HFFc6 (cell line): ENCODE results near the gene COL4A2. TPM values are rescaled to one million over a fixed set of nuclear protein-coding genes. Genes with fewer than 3 reads are reported as not detected.

ENCODE experiments used
- DNase-seq: peaks from one replicate; pipeline ENCODE4 v3.0.0-alpha.2; 2018
- H3K27ac Mint-ChIP-seq: 2 replicates; pipeline ENCODE4 v1.8.0; 2020; ENCODE audit warnings: mild to moderate bottlenecking, mixed read lengths
- H3K27me3 Mint-ChIP-seq: 2 replicates; pipeline ENCODE4 v1.8.0; 2021; ENCODE audit warnings: mild to moderate bottlenecking, moderate library complexity, mixed read lengths; ENCODE audit not compliant: insufficient read depth
- H3K36me3 Mint-ChIP-seq: 2 replicates; pipeline ENCODE4 v1.8.0; 2021; ENCODE audit warnings: low read depth, mixed read lengths
- H3K4me1 Mint-ChIP-seq: 2 replicates; pipeline ENCODE4 v1.8.0; 2020; ENCODE audit warnings: low read depth, mixed read lengths
- H3K4me3 Mint-ChIP-seq: 2 replicates; pipeline ENCODE4 v1.8.0; 2020; ENCODE audit warnings: mild to moderate bottlenecking, moderate library complexity, mixed read lengths
- H3K9me3 Mint-ChIP-seq: 2 replicates; pipeline ENCODE4 v1.8.0; 2020; ENCODE audit warnings: mild to moderate bottlenecking, mixed read lengths
- CTCF ChIP-seq: fragments of 200-600 bp; sonication (generic); IDR thresholded peaks from 2 replicates; pipeline ENCODE4 v1.5.0; 2021; ENCODE audit warnings: antibody characterized with exemption, mild to moderate bottlenecking
- total RNA-seq, 6 experiments: library from RNA; stranded (reverse); fragmentation: NEBNext Ultra II Directional; extraction: Animal tissue kit (Norgen Biotek cat#: 25700); gene quantifications; 2 replicates in 1 of 6; 3 replicates in 5 of 6; pipeline ENCODE4 v1.2.3, GENCODE V29; 2021

Gene COL4A2
- total RNA-seq, 6 experiments from 2014 or later = 202 to 327 (median 217) TPM

GRCh38 chr13:110509971-110510786 is 203.1 kb downstream of the COL4A2 start:
- no peak for DNase-seq
- no peak for TF ChIP-seq CTCF
- peaks cover 12% of the 10 kb centered on the region; the same call in 1 of the 2 replicates for H3K4me1 Mint-ChIP-seq
- H3K4me3 Mint-ChIP-seq = no peak overlapping the region
- no peaks in the 10 kb centered on the region for H3K9me3 Mint-ChIP-seq
- peaks cover 16% of the 10 kb centered on the region; the same call in 1 of the 2 replicates for H3K36me3 Mint-ChIP-seq
- H3K27ac Mint-ChIP-seq = peak overlapping the region; percentile 42; the same call in 1 of the 2 replicates
- H3K27me3 Mint-ChIP-seq = peaks cover 4% of the 10 kb centered on the region; the same call in 1 of the 2 replicates

GRCh38 chr13:110511509-110512181 is 204.6 kb downstream of the COL4A2 start:
- no peak for TF ChIP-seq CTCF
- Mint-ChIP-seq H3K9me3 (no peaks in the 10 kb centered on the region), H3K4me3 (no peak overlapping the region), H3K27ac (no peak overlapping the region), H3K36me3 (peaks cover 10% of the 10 kb centered on the region; the same call in 1 of the 2 replicates), H3K27me3 (peaks cover 4% of the 10 kb centered on the region; the same call in 1 of the 2 replicates), H3K4me1 (peaks cover 12% of the 10 kb centered on the region; the same call in 1 of the 2 replicates)
- no peak for DNase-seq

- peaks cover 12% of the 10 kb centered on the region; the same call in 1 of the 2 replicates for H3K4me1 Mint-ChIP-seq
- no peak overlapping the region for H3K27ac Mint-ChIP-seq
- DNase-seq = no peak
- no peaks in the 10 kb centered on the region for H3K9me3 Mint-ChIP-seq
- no peak for TF ChIP-seq CTCF
- H3K4me3 Mint-ChIP-seq = no peak overlapping the region
- H3K36me3 Mint-ChIP-seq = peaks cover 5% of the 10 kb centered on the region; the same call in 1 of the 2 replicates
- H3K27me3 Mint-ChIP-seq = peaks cover 3% of the 10 kb centered on the region; the same call in 1 of the 2 replicates
Observed at GRCh38 chr13:110512198-110512740, 205.2 kb downstream of the COL4A2 start.

GRCh38 chr13:110516500-110516899 is 209.4 kb downstream of the COL4A2 start:
- Mint-ChIP-seq H3K27me3 (peaks cover 5% of the 10 kb centered on the region), H3K4me3 (no peak overlapping the region), H3K9me3 (no peaks in the 10 kb centered on the region), H3K27ac (no peak overlapping the region), H3K4me1 (no peaks in the 10 kb centered on the region), H3K36me3 (peaks cover 5% of the 10 kb centered on the region; the same call in 1 of the 2 replicates)
- DNase-seq = no peak
- no peak for TF ChIP-seq CTCF

GRCh38 chr13:110517505-110518225 is 210.6 kb downstream of the COL4A2 start:
- no peak overlapping the region for H3K4me3 Mint-ChIP-seq
- H3K4me1 Mint-ChIP-seq = no peaks in the 10 kb centered on the region
- no peak overlapping the region for H3K27ac Mint-ChIP-seq
- H3K9me3 Mint-ChIP-seq = no peaks in the 10 kb centered on the region
- TF ChIP-seq CTCF = no peak
- H3K27me3 Mint-ChIP-seq = peaks cover 9% of the 10 kb centered on the region
- no peak for DNase-seq
- H3K36me3 Mint-ChIP-seq = peaks cover 4% of the 10 kb centered on the region; the same call in 1 of the 2 replicates
